Mesendoderm (in vitro differentiated cells): ENCODE results near the gene OR2T35. TPM values are rescaled to one million over a fixed set of nuclear protein-coding genes. Genes with fewer than 3 reads are reported as not detected.

ENCODE experiments used
- DNase-seq: peaks from one replicate; pipeline ENCODE4 v3.0.0; 2013
- H2AK5ac ChIP-seq: 2 replicates; pipeline ENCODE4 v1.6.1; 2013; ENCODE audit warnings: low read length, inconsistent platforms
- H2BK120ac ChIP-seq: 2 replicates; pipeline ENCODE4 v1.6.1; 2013; ENCODE audit warnings: low read depth, mild to moderate bottlenecking, low read length, moderate library complexity, mixed read lengths
- H2BK15ac ChIP-seq: replicated peaks from 2 replicates; pipeline ENCODE4 v1.6.1; 2013; ENCODE audit warnings: low read depth, mild to moderate bottlenecking, moderate library complexity
- H2BK5ac ChIP-seq: 2 replicates; pipeline ENCODE4 v1.6.1; 2013; ENCODE audit warnings: low read length, inconsistent platforms
- H3K18ac ChIP-seq: 2 replicates; pipeline ENCODE4 v1.6.1; 2013; ENCODE audit warnings: mild to moderate bottlenecking, low read length, mixed read lengths
- H3K23ac ChIP-seq: one replicate; pipeline ENCODE4 v1.6.1; 2013; ENCODE audit warnings: low read length
- H3K27ac ChIP-seq: 2 replicates; pipeline ENCODE4 v1.5.1; 2013; ENCODE audit warnings: low read depth, mild to moderate bottlenecking, inconsistent platforms, low read length, moderate library complexity
- H3K27me3 ChIP-seq: 2 replicates; pipeline ENCODE4 v1.6.1; 2013; ENCODE audit warnings: low read length, control low read depth, mild to moderate bottlenecking, inconsistent platforms; ENCODE audit not compliant: insufficient read depth, poor library complexity
- H3K36me3 ChIP-seq: 2 replicates; pipeline ENCODE4 v1.6.1; 2013; ENCODE audit warnings: low read length, inconsistent platforms; ENCODE audit not compliant: control insufficient read depth, insufficient read depth
- H3K4ac ChIP-seq: one replicate; pipeline ENCODE4 v1.6.1; 2013; ENCODE audit warnings: low read depth, mild to moderate bottlenecking, low read length, moderate library complexity
- H3K4me1 ChIP-seq: 2 replicates; pipeline ENCODE4 v1.6.1; 2013; ENCODE audit warnings: low read depth, low read length, inconsistent platforms; ENCODE audit not compliant: control insufficient read depth
- H3K4me2 ChIP-seq: 2 replicates; pipeline ENCODE4 v1.6.1; 2013; ENCODE audit warnings: low read length
- H3K4me3 ChIP-seq: 2 replicates; pipeline ENCODE4 v1.5.1; 2013; ENCODE audit warnings: mild to moderate bottlenecking, low read length
- H3K56ac ChIP-seq: one replicate; pipeline ENCODE4 v1.6.1; 2013; ENCODE audit warnings: low read length
- H3K79me1 ChIP-seq: 2 replicates; pipeline ENCODE4 v1.6.1; 2013; ENCODE audit warnings: low read length, inconsistent platforms
- H3K79me2 ChIP-seq: 2 replicates; pipeline ENCODE4 v1.6.1; 2013; ENCODE audit warnings: mild to moderate bottlenecking, low read length; ENCODE audit not compliant: control insufficient read depth, insufficient read depth
- H3K9ac ChIP-seq: 2 replicates; pipeline ENCODE4 v1.6.1; 2013; ENCODE audit warnings: low read length, inconsistent platforms
- H4K5ac ChIP-seq: one replicate; pipeline ENCODE4 v1.6.1; 2013; ENCODE audit warnings: low read length
- H4K8ac ChIP-seq: one replicate; pipeline ENCODE4 v1.6.1; 2013; ENCODE audit warnings: low read depth, mild to moderate bottlenecking, control low read depth, low read length, moderate library complexity
- WGBS: extraction: QIAGEN DNeasy Blood & Tissue Kit; methylation state at CpG from one replicate; pipeline ENCODE4 v1.1.7; 2013; ENCODE audit warnings: low lambda C conversion rate, missing lambda C conversion rate; ENCODE audit not compliant: insufficient coverage; ENCODE audit errors: extremely low coverage; 5-methylcytosine and 5-hydroxymethylcytosine counted together
- small RNA-seq: library from polyadenylated mRNA; stranded (forward); fragments of <200 nt; extraction: miRNeasy Mini kit (QIAGEN cat#:217004); gene quantifications from one replicate; pipeline ENCODE3, GENCODE V24; 2013; ENCODE audit not compliant: insufficient read depth

OR2T35 gene

DNA sequence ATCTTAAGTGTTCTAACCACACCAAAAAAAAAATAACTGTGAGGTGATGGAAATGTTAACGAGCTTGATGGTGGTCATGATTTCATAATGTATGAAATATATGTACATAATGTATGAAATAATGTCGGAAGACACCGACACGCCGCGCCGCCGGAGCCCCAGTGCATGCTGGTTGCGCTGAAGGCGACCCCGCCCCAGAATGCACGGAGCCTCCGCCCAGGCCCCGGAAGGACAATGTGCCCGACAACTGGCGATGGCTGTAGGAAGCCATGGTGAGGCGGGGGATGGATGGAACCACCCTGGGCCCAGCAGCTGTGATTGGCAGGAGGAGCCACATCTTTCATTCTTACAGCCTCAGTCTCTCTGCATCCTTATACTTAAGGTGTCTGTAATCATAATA is 55.0 kb downstream of the OR2T35 start:
- no peak overlapping the region for H2BK120ac ChIP-seq
- DNase-seq: no peak
- no peaks in the 10 kb centered on the region for H3K36me3 ChIP-seq
- no peak overlapping the region for H3K4me2 ChIP-seq
- no peak overlapping the region for H3K18ac ChIP-seq
- H4K8ac ChIP-seq: no peak overlapping the region
- H3K4me1 ChIP-seq: no peaks in the 10 kb centered on the region
- no peak overlapping the region for H3K4me3 ChIP-seq
- no peak overlapping the region for H4K5ac ChIP-seq
- no peak overlapping the region for H3K56ac ChIP-seq
- H2BK15ac ChIP-seq: no peak overlapping the region
- H3K27ac ChIP-seq: no peak overlapping the region
- H2AK5ac ChIP-seq: no peak overlapping the region
- H3K23ac ChIP-seq: no peak overlapping the region
- no peaks in the 10 kb centered on the region for H3K79me1 ChIP-seq
- H3K9ac ChIP-seq: no peak overlapping the region
- no peak overlapping the region for H3K4ac ChIP-seq
- H2BK5ac ChIP-seq: no peak overlapping the region
- H3K79me2 ChIP-seq: no peaks in the 10 kb centered on the region
- no peaks in the 10 kb centered on the region for H3K27me3 ChIP-seq
- WGBS: no CpG with 5 or more reads among the region's 17 CpGs

DNA sequence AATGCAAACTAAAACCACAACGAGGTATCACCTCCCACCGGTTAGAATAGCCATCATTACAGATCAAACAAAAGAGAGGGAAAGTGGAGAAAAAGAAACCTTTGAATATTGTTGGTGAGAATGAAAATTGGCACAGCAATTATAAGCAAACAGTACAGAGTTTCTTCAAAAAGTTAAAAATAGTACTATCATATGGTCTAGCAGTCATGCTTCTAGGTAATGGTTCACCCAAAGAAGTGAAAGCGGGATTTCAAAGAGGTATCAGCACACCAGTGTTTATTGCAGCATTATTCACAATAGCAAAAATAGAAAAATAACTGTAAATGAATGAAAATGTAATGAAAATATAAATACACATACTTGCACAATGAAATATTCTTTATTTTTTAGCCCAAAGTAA is 55.7 kb downstream of the OR2T35 start:
- no CpG with 5 or more reads among the region's 3 CpGs for WGBS
- no peaks in the 10 kb centered on the region for H3K4me1 ChIP-seq
- H3K79me2 ChIP-seq: no peaks in the 10 kb centered on the region
- no peak overlapping the region for H3K9ac ChIP-seq
- H2BK15ac ChIP-seq: no peak overlapping the region
- no peak overlapping the region for H3K27ac ChIP-seq
- DNase-seq: no peak
- no peak overlapping the region for H2BK5ac ChIP-seq
- no peak overlapping the region for H3K18ac ChIP-seq
- H4K5ac ChIP-seq: no peak overlapping the region
- no peak overlapping the region for H2BK120ac ChIP-seq
- no peak overlapping the region for H3K4ac ChIP-seq
- H3K79me1 ChIP-seq: no peaks in the 10 kb centered on the region
- H3K4me2 ChIP-seq: no peak overlapping the region
- H2AK5ac ChIP-seq: no peak overlapping the region
- H4K8ac ChIP-seq: no peak overlapping the region
- no peak overlapping the region for H3K56ac ChIP-seq
- no peaks in the 10 kb centered on the region for H3K27me3 ChIP-seq
- no peak overlapping the region for H3K23ac ChIP-seq
- H3K4me3 ChIP-seq: no peak overlapping the region
- H3K36me3 ChIP-seq: no peaks in the 10 kb centered on the region

Small RNA genes lying within 50 kb of the gene (small RNA-seq; reads per million reads assigned to genes)
- not detected for gene RF00019
